DOHH2 (cell line): ENCODE results near the gene TMEM69.

Source experiments
- CTCF ChIP-seq: fragments of 200-600 bp; sonication (generic); IDR thresholded peaks from one replicate; pipeline ENCODE4 v1.5.1; 2014; ENCODE audit warnings: antibody characterized with exemption, mild to moderate bottlenecking, low read depth, low read length; ENCODE audit not compliant: poor library complexity, severe bottlenecking
- EZH2phosphoT487 ChIP-seq: fragments of 200-600 bp; sonication (generic); IDR thresholded peaks from 2 replicates; pipeline ENCODE4 v1.6.1; 2017; ENCODE audit warnings: borderline replicate concordance, mild to moderate bottlenecking, antibody characterized with exemption, low read length, moderate library complexity, mixed read lengths

- no peak for TF ChIP-seq EZH2phosphoT487
- TF ChIP-seq CTCF: no peak
These were observed 29.8 kb upstream of the TMEM69 start for GRCh38 chr1:45658171-45658570.
